ENCODE measurements around the gene CTAGE8. TPM values are rescaled to one million over a fixed set of nuclear protein-coding genes. Genes with fewer than 3 reads are reported as not detected.
"Not testable (repeated sequence)": the region's sequence is repeated elsewhere in the genome, so short reads cannot be mapped to it uniquely, and the experiment has no call there.

Gene CTAGE8
- total and polyA plus RNA-seq, 2 of the 8 experiments (the other 6 are each of a cell fraction or from before 2014, with no cell fraction given): not detected

DNA sequence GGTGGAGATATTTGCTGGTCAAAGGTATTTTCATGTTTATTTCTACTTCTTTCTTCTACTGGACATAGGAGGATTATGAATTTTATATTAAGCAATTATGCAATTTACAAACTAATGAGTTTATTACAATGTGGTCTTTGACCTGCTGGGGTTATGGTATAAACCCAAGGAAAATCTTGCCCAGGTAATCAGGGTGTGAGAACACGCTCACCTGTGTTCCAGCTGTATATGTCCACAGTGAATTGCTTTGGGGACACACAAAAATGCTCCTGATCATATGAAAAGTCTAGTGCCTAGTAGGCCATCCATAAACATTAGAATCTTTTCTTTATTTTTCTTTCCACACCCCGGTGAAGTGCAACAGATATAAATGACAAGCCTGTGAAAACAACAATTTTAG, 29.7 kb downstream of the CTAGE8 start, which contains the start of gene OR2A42:
Gene OR2A42, minus strand, starts transcription at position 241 of the 400 bp plus-strand sequence. CDS start 6,762 bp downstream, outside the sequence.
- H2AFZ ChIP-seq (ENCODE audit: low read length); H2AK5ac ChIP-seq (ENCODE audit: low read depth, low read length); H3K79me2 ChIP-seq (ENCODE audit: control insufficient read depth in 1 of 2, insufficient read depth in 2 of 2, low read length in 2 of 2); H2BK15ac ChIP-seq (ENCODE audit: low read length); H3K27me3 ChIP-seq (replicated peaks in 1 of 4; ENCODE audit: control insufficient read depth in 3 of 4, extremely low read depth in 1 of 4, insufficient read depth in 3 of 4, low read length in 3 of 4); H3K36me3 ChIP-seq (ENCODE audit: control insufficient read depth in 2 of 4, insufficient read depth in 4 of 4, low read length in 3 of 4); H3K79me1 ChIP-seq (ENCODE audit: low read depth, low read length); H2BK5ac ChIP-seq (ENCODE audit: low read depth, low read length); H3K4me3 ChIP-seq (ENCODE audit: extremely low read depth in 1 of 4, insufficient read depth in 2 of 4, low read depth in 3 of 4, low read length in 4 of 4); H3K4me1 ChIP-seq (replicated peaks in 1 of 4; ENCODE audit: control insufficient read depth in 3 of 4, insufficient read depth in 4 of 4, low read length in 3 of 4); POLR2A ChIA-PET (ENCODE audit: partially characterized antibody); H2BK12ac ChIP-seq (ENCODE audit: low read depth, low read length); H4K91ac ChIP-seq (replicated peaks; ENCODE audit: insufficient read length, low read length); H3K27ac ChIP-seq (ENCODE audit: low read depth, low read length); H3K14ac ChIP-seq (ENCODE audit: insufficient read length); H3K23me2 ChIP-seq (ENCODE audit: low read depth, low read length); H3K9ac ChIP-seq (replicated peaks in 1 of 4; ENCODE audit: extremely low read depth in 1 of 4, low read depth in 3 of 4, low read length in 3 of 4); H3K4ac ChIP-seq (replicated peaks; ENCODE audit: insufficient read length, low read depth, low read length); DNase-seq (ENCODE audit: low read depth in 1 of 2, low spot score in 2 of 2); H3K56ac ChIP-seq (replicated peaks; ENCODE audit: insufficient read length, low read depth, low read length); H4K5ac ChIP-seq (ENCODE audit: insufficient read length, low read depth, low read length); H2BK20ac ChIP-seq (ENCODE audit: low read length); H3K9me3 ChIP-seq (ENCODE audit: insufficient read depth in 2 of 2, low read depth in 1 of 2, low read length in 1 of 2); FAIRE-seq; H3K23ac ChIP-seq (ENCODE audit: insufficient read length); H4K20me1 ChIP-seq (replicated peaks in 1 of 2; ENCODE audit: control insufficient read depth in 1 of 2, insufficient read depth in 2 of 2, low read length in 2 of 2); H4K8ac ChIP-seq (ENCODE audit: extremely low read depth, insufficient read depth, low read length); H3K4me2 ChIP-seq (ENCODE audit: insufficient read depth in 1 of 2, low read depth in 2 of 2, low read length in 2 of 2); H2BK120ac ChIP-seq (replicated peaks; ENCODE audit: low read depth, low read length); H3K18ac ChIP-seq (ENCODE audit: extremely low read depth, low read length); CTCF ChIA-PET (ENCODE audit: partially characterized antibody): not testable (repeated sequence)
- 80% methylated on average over 1 of the region's 2 CpGs; no CpG with 5 or more reads in 1 of the 2 experiments for WGBS, 2 experiments (ENCODE audit: extremely low coverage in 1 of 2, insufficient coverage in 1 of 2, insufficient read length in 1 of 2, insufficient replicate concordance in 2 of 2, low coverage in 1 of 2, low lambda C conversion rate in 2 of 2, missing lambda C conversion rate in 1 of 2)

DNA sequence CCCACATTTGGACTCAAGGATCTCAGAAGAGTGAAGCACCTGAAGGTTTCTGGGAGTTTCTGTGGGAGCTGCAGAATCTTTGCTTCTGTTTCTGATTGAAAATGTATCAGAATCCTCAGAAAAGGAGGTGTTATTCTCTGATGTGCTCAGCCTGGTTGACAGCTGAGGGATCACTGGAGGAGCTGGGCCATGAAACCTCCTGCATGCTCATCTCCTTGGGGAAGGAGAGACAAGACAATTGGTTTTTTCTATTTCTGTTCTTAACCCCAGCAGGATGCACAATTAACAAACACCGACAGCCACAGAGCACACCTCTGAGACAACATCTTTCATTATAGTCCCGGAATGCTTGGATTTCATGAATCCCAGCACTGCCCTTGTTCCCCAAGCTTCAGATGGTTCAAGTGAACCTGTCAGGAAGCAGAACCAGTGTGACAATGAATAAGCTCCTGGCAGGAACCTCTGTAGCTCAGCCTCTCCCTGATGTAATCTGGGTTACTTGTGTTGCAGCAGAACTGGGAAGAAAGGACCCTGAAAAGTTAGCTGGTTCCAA, 30.5 kb downstream of the CTAGE8 start:
- H3K79me2 ChIP-seq (ENCODE audit: control insufficient read depth in 1 of 2, insufficient read depth in 2 of 2, low read length in 2 of 2); H3K9ac ChIP-seq (replicated peaks in 1 of 4; ENCODE audit: extremely low read depth in 1 of 4, low read depth in 3 of 4, low read length in 3 of 4); H3K56ac ChIP-seq (replicated peaks; ENCODE audit: insufficient read length, low read depth, low read length); H3K4ac ChIP-seq (replicated peaks; ENCODE audit: insufficient read length, low read depth, low read length); H3K23me2 ChIP-seq (ENCODE audit: low read depth, low read length); H2BK5ac ChIP-seq (ENCODE audit: low read depth, low read length); H2BK12ac ChIP-seq (ENCODE audit: low read depth, low read length); H3K9me3 ChIP-seq (ENCODE audit: insufficient read depth in 2 of 2, low read depth in 1 of 2, low read length in 1 of 2); H3K18ac ChIP-seq (ENCODE audit: extremely low read depth, low read length); H3K36me3 ChIP-seq (ENCODE audit: control insufficient read depth in 2 of 4, insufficient read depth in 4 of 4, low read length in 3 of 4); H3K14ac ChIP-seq (ENCODE audit: insufficient read length); H3K4me2 ChIP-seq (ENCODE audit: insufficient read depth in 1 of 2, low read depth in 2 of 2, low read length in 2 of 2); H4K8ac ChIP-seq (ENCODE audit: extremely low read depth, insufficient read depth, low read length); H4K20me1 ChIP-seq (replicated peaks in 1 of 2; ENCODE audit: control insufficient read depth in 1 of 2, insufficient read depth in 2 of 2, low read length in 2 of 2); H2AK5ac ChIP-seq (ENCODE audit: low read depth, low read length); H3K27me3 ChIP-seq (replicated peaks in 1 of 4; ENCODE audit: control insufficient read depth in 3 of 4, extremely low read depth in 1 of 4, insufficient read depth in 3 of 4, low read length in 3 of 4); H2BK120ac ChIP-seq (replicated peaks; ENCODE audit: low read depth, low read length); H3K27ac ChIP-seq (ENCODE audit: low read depth, low read length); H4K91ac ChIP-seq (replicated peaks; ENCODE audit: insufficient read length, low read length); H4K5ac ChIP-seq (ENCODE audit: insufficient read length, low read depth, low read length); H2AFZ ChIP-seq (ENCODE audit: low read length); POLR2A ChIA-PET (ENCODE audit: partially characterized antibody); H3K23ac ChIP-seq (ENCODE audit: insufficient read length); H3K4me3 ChIP-seq (ENCODE audit: extremely low read depth in 1 of 4, insufficient read depth in 2 of 4, low read depth in 3 of 4, low read length in 4 of 4); H3K79me1 ChIP-seq (ENCODE audit: low read depth, low read length); FAIRE-seq; CTCF ChIA-PET (ENCODE audit: partially characterized antibody); H2BK15ac ChIP-seq (ENCODE audit: low read length); DNase-seq (ENCODE audit: low read depth in 1 of 2, low spot score in 2 of 2); H2BK20ac ChIP-seq (ENCODE audit: low read length); H3K4me1 ChIP-seq (replicated peaks in 1 of 4; ENCODE audit: control insufficient read depth in 3 of 4, insufficient read depth in 4 of 4, low read length in 3 of 4): not testable (repeated sequence)
- WGBS, 2 experiments (ENCODE audit: extremely low coverage in 1 of 2, insufficient coverage in 1 of 2, insufficient read length in 1 of 2, insufficient replicate concordance in 2 of 2, low coverage in 1 of 2, low lambda C conversion rate in 2 of 2, missing lambda C conversion rate in 1 of 2): 83% methylated on average over 2 of the region's 2 CpGs; no CpG with 5 or more reads in 1 of the 2 experiments
